AG10803 (cell line): ENCODE data around the gene MAP3K7.

Experiments
- DNase-seq: peaks from one replicate; pipeline ENCODE4 v3.0.0; 2010; ENCODE audit warnings: low read depth
- H3K4me3 ChIP-seq: 2 replicates; pipeline ENCODE4 v1.5.1; 2011; ENCODE audit warnings: mild to moderate bottlenecking, low read length, control low read depth
- CTCF ChIP-seq: conservative IDR thresholded peaks from 2 replicates; pipeline ENCODE4 v1.5.1; 2011; ENCODE audit warnings: mild to moderate bottlenecking, low read length, control low read depth, inconsistent platforms

Gene MAP3K7

GRCh38 chr6:90478789-90479602 is 107.9 kb downstream of the MAP3K7 start:
- no peak overlapping the region for H3K4me3 ChIP-seq
- TF ChIP-seq CTCF: peak; percentile 93
- DNase-seq: peak; percentile 92

- H3K4me3 ChIP-seq: no peak overlapping the region
- TF ChIP-seq CTCF: no peak
- DNase-seq: no peak
Observed at GRCh38 chr6:90478278-90478677, 108.6 kb downstream of the MAP3K7 start.

GRCh38 chr6:90477366-90477765 is 109.5 kb downstream of the MAP3K7 start:
- H3K4me3 ChIP-seq: no peak overlapping the region
- DNase-seq: no peak
- no peak for TF ChIP-seq CTCF

- no peak overlapping the region for H3K4me3 ChIP-seq
- no peak for DNase-seq
- no peak for TF ChIP-seq CTCF
Observed at GRCh38 chr6:90472716-90473115, 114.2 kb downstream of the MAP3K7 start.

GRCh38 chr6:90471263-90471662 is 115.6 kb downstream of the MAP3K7 start:
- no peak for DNase-seq
- H3K4me3 ChIP-seq: no peak overlapping the region
- TF ChIP-seq CTCF: no peak

GRCh38 chr6:90469906-90470305 is 117.0 kb downstream of the MAP3K7 start:
- H3K4me3 ChIP-seq: no peak overlapping the region
- no peak for TF ChIP-seq CTCF
- DNase-seq: no peak

- no peak for DNase-seq
- H3K4me3 ChIP-seq: no peak overlapping the region
- no peak for TF ChIP-seq CTCF
Observed at GRCh38 chr6:90468859-90469258, 118.0 kb downstream of the MAP3K7 start.
